ENCODE measurements around the gene SF1. TPM values are rescaled to one million over a fixed set of nuclear protein-coding genes. Genes with fewer than 3 reads are reported as not detected.

The SF1 gene
- total and polyA plus RNA-seq, 2 donors = 49.5 to 134 TPM

- Histone ChIP-seq H3K36me3 (ENCODE audit: control insufficient read depth in 2 of 2, insufficient read depth in 2 of 2, low read length in 1 of 2) (peaks cover 57 to 58% of the 10 kb centered on the region in 2 donors), H3K27me3 (ENCODE audit: control insufficient read depth in 2 of 2, insufficient read depth in 1 of 2, low read length in 1 of 2) (no peaks in the 10 kb centered on the region), H3K9me3 (ENCODE audit: control insufficient read depth in 2 of 2, insufficient read depth in 1 of 2, low read length in 1 of 2) (peaks cover 0 to 2% of the 10 kb centered on the region in 2 donors), H3K4me1 (ENCODE audit: control insufficient read depth in 2 of 2, insufficient read depth in 2 of 2, low read length in 2 of 2) (peaks cover 18 to 36% of the 10 kb centered on the region in 2 donors), H3K4me3 (ENCODE audit: low read length in 2 of 2) (peak within 1 kb of the TSS; percentile 74 to 76), H3K27ac (ENCODE audit: low read depth in 1 of 2, low read length in 1 of 2) (peak within 1 kb of the TSS; percentile 44 to 94)
- under 1% methylated on average over 58 of the region's 58 CpGs for WGBS
- DNase-seq (ENCODE audit: low read depth in 6 of 9, low spot score in 9 of 9) = peak in 8 of 9 donors; percentile 43 to 89 (median 76)
Observed at GRCh38 chr11:64803158-64803845, 25.0 kb upstream of the SF1 start, which contains the start of gene MAP4K2. Gene MAP4K2 (minus strand): TSS chr11:64803214. CDS start chr11:64803149, 65 bp downstream.

- DNase-seq (ENCODE audit: low read depth in 6 of 9, low spot score in 9 of 9) = peak in 5 of 9 donors; percentile 17 to 57 (median 39)
- Histone ChIP-seq H3K27me3 (ENCODE audit: control insufficient read depth in 2 of 2, insufficient read depth in 1 of 2, low read length in 1 of 2) (no peaks in the 10 kb centered on the region), H3K9me3 (ENCODE audit: control insufficient read depth in 2 of 2, insufficient read depth in 1 of 2, low read length in 1 of 2) (peaks cover 0 to 2% of the 10 kb centered on the region in 2 donors), H3K27ac (ENCODE audit: low read depth in 1 of 2, low read length in 1 of 2) (peak overlapping the region; percentile 44 to 94), H3K36me3 (ENCODE audit: control insufficient read depth in 2 of 2, insufficient read depth in 2 of 2, low read length in 1 of 2) (peaks cover 54% of the 10 kb centered on the region in 2 donors), H3K4me1 (ENCODE audit: control insufficient read depth in 2 of 2, insufficient read depth in 2 of 2, low read length in 2 of 2) (peaks cover 18 to 36% of the 10 kb centered on the region in 2 donors), H3K4me3 (ENCODE audit: low read length in 2 of 2) (peak overlapping the region; percentile 66 to 74)
- 6% methylated on average over 54 of the region's 54 CpGs for WGBS
Observed at GRCh38 chr11:64802370-64803157, 24.2 kb upstream of the SF1 start.

GRCh38 chr11:64801561-64802369, 23.4 kb upstream of the SF1 start:
- Histone ChIP-seq H3K9me3 (ENCODE audit: control insufficient read depth in 2 of 2, insufficient read depth in 1 of 2, low read length in 1 of 2) (peaks cover 0 to 2% of the 10 kb centered on the region in 2 donors), H3K36me3 (ENCODE audit: control insufficient read depth in 2 of 2, insufficient read depth in 2 of 2, low read length in 1 of 2) (peaks cover 52 to 54% of the 10 kb centered on the region in 2 donors), H3K4me3 (ENCODE audit: low read length in 2 of 2) (peak overlapping the region; percentile 66 to 74), H3K4me1 (ENCODE audit: control insufficient read depth in 2 of 2, insufficient read depth in 2 of 2, low read length in 2 of 2) (peaks cover 18 to 36% of the 10 kb centered on the region in 2 donors), H3K27ac (ENCODE audit: low read depth in 1 of 2, low read length in 1 of 2) (peak overlapping the region; percentile 44 to 94), H3K27me3 (ENCODE audit: control insufficient read depth in 2 of 2, insufficient read depth in 1 of 2, low read length in 1 of 2) (no peaks in the 10 kb centered on the region)
- 37% methylated on average over 13 of the region's 13 CpGs for WGBS
- DNase-seq (ENCODE audit: low read depth in 6 of 9, low spot score in 9 of 9) = peak in 2 of 9 donors; percentile 9 to 60

GRCh38 chr11:64801158-64801464, 22.8 kb upstream of the SF1 start:
- no peak overlapping the region for H3K4me3 ChIP-seq (ENCODE audit: low read length in 2 of 2)
- peak overlapping the region; percentile 44 to 94 for H3K27ac ChIP-seq (ENCODE audit: low read depth in 1 of 2, low read length in 1 of 2)
- peaks cover 0 to 2% of the 10 kb centered on the region in 2 donors for H3K9me3 ChIP-seq (ENCODE audit: control insufficient read depth in 2 of 2, insufficient read depth in 1 of 2, low read length in 1 of 2)
- DNase-seq (ENCODE audit: low read depth in 6 of 9, low spot score in 9 of 9) = no peak
- peaks cover 52 to 55% of the 10 kb centered on the region in 2 donors for H3K36me3 ChIP-seq (ENCODE audit: control insufficient read depth in 2 of 2, insufficient read depth in 2 of 2, low read length in 1 of 2)
- whole genome bisulfite sequencing = 81% methylated on average over 9 of the region's 9 CpGs
- no peaks in the 10 kb centered on the region for H3K27me3 ChIP-seq (ENCODE audit: control insufficient read depth in 2 of 2, insufficient read depth in 1 of 2, low read length in 1 of 2)
- peaks cover 18 to 36% of the 10 kb centered on the region in 2 donors for H3K4me1 ChIP-seq (ENCODE audit: control insufficient read depth in 2 of 2, insufficient read depth in 2 of 2, low read length in 2 of 2)

GRCh38 chr11:64800303-64801157, 22.2 kb upstream of the SF1 start:
- peaks cover 18 to 36% of the 10 kb centered on the region in 2 donors for H3K4me1 ChIP-seq (ENCODE audit: control insufficient read depth in 2 of 2, insufficient read depth in 2 of 2, low read length in 2 of 2)

GRCh38 chr11:64799623-64800302, 21.4 kb upstream of the SF1 start:
- Histone ChIP-seq H3K4me1 (ENCODE audit: control insufficient read depth in 2 of 2, insufficient read depth in 2 of 2, low read length in 2 of 2) (peaks cover 18 to 36% of the 10 kb centered on the region in 2 donors), H3K9me3 (ENCODE audit: control insufficient read depth in 2 of 2, insufficient read depth in 1 of 2, low read length in 1 of 2) (peaks cover 0 to 2% of the 10 kb centered on the region in 2 donors), H3K36me3 (ENCODE audit: control insufficient read depth in 2 of 2, insufficient read depth in 2 of 2, low read length in 1 of 2) (peaks cover 43 to 47% of the 10 kb centered on the region in 2 donors), H3K27ac (ENCODE audit: low read depth in 1 of 2, low read length in 1 of 2) (peak overlapping the region in 1 of 2 donors; percentile 37), H3K4me3 (ENCODE audit: low read length in 2 of 2) (no peak overlapping the region), H3K27me3 (ENCODE audit: control insufficient read depth in 2 of 2, insufficient read depth in 1 of 2, low read length in 1 of 2) (no peaks in the 10 kb centered on the region)
- 89% methylated on average over 14 of the region's 14 CpGs for WGBS
- no peak for DNase-seq (ENCODE audit: low read depth in 6 of 9, low spot score in 9 of 9)

More at GRCh38 chr11:64800303-64801157, 22.2 kb upstream of the SF1 start:
- Histone ChIP-seq H3K9me3 (ENCODE audit: control insufficient read depth in 2 of 2, insufficient read depth in 1 of 2, low read length in 1 of 2) (peaks cover 0 to 2% of the 10 kb centered on the region in 2 donors), H3K36me3 (ENCODE audit: control insufficient read depth in 2 of 2, insufficient read depth in 2 of 2, low read length in 1 of 2) (peaks cover 50 to 55% of the 10 kb centered on the region in 2 donors), H3K27me3 (ENCODE audit: control insufficient read depth in 2 of 2, insufficient read depth in 1 of 2, low read length in 1 of 2) (no peaks in the 10 kb centered on the region), H3K27ac (ENCODE audit: low read depth in 1 of 2, low read length in 1 of 2) (peak overlapping the region in 1 of 2 donors; percentile 94), H3K4me3 (ENCODE audit: low read length in 2 of 2) (no peak overlapping the region)
- WGBS = 96% methylated on average over 26 of the region's 26 CpGs
- DNase-seq (ENCODE audit: low read depth in 6 of 9, low spot score in 9 of 9) = no peak

- Histone ChIP-seq H3K27ac (ENCODE audit: low read depth in 1 of 2, low read length in 1 of 2) (no peak overlapping the region), H3K9me3 (ENCODE audit: control insufficient read depth in 2 of 2, insufficient read depth in 1 of 2, low read length in 1 of 2) (peaks cover 0 to 2% of the 10 kb centered on the region in 2 donors), H3K4me3 (ENCODE audit: low read length in 2 of 2) (no peak overlapping the region), H3K27me3 (ENCODE audit: control insufficient read depth in 2 of 2, insufficient read depth in 1 of 2, low read length in 1 of 2) (no peaks in the 10 kb centered on the region), H3K36me3 (ENCODE audit: control insufficient read depth in 2 of 2, insufficient read depth in 2 of 2, low read length in 1 of 2) (peaks cover 42 to 46% of the 10 kb centered on the region in 2 donors), H3K4me1 (ENCODE audit: control insufficient read depth in 2 of 2, insufficient read depth in 2 of 2, low read length in 2 of 2) (peaks cover 18 to 35% of the 10 kb centered on the region in 2 donors)
- no peak for DNase-seq (ENCODE audit: low read depth in 6 of 9, low spot score in 9 of 9)
- WGBS = 95% methylated on average over 7 of the region's 7 CpGs
Observed at GRCh38 chr11:64799256-64799622, 20.9 kb upstream of the SF1 start.
